Measurements from ENCODE around the gene SCNN1G. TPM values are rescaled to one million over a fixed set of nuclear protein-coding genes. Genes with fewer than 3 reads are reported as not detected.

SCNN1G gene
- total and polyA plus RNA-seq, 2 of the 13 experiments (the other 11 are each of a cell fraction or from before 2014, with no cell fraction given), result not detected

DNA sequence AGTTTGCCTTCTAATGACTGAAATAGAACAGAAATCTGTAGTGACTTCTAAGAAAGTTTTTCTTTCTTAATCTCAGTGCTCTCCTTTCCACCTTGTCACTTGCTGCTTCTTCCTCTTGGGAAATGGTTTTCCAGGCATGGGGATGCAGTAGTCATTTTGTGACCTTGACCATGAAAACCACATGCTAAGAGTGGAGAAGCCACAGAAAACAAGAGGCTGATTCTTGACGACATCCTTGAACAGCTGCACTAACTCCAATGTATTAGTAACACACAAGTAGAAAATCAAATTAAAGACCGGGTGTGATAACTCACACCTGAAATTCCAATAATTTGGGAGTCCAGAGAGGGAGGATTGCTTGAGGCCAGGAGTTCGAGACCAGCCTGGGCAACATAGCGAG, 17.8 kb upstream of the SCNN1G start:
- Histone ChIP-seq H2AFZ (ENCODE audit: low read length) (no peak overlapping the region), H3K4me1 (ENCODE audit: insufficient read depth, low read length) (no peaks in the 10 kb centered on the region), H3K4me3 (replicated peaks in 1 of 3; ENCODE audit: insufficient read depth in 1 of 3, low read depth in 2 of 3, low read length in 3 of 3) (no peak overlapping the region), H4K20me1 (ENCODE audit: insufficient read depth, low read length) (no peaks in the 10 kb centered on the region), H3K4me2 (ENCODE audit: low read depth, low read length) (no peak overlapping the region), H3K27me3 (ENCODE audit: control insufficient read depth in 1 of 2, insufficient read depth in 2 of 2, low read length in 2 of 2) (no peaks in the 10 kb centered on the region; a peak in 1 of 5 replicates), H3K9me3 (ENCODE audit: low read length) (no peaks in the 10 kb centered on the region), H3K79me2 (ENCODE audit: insufficient read depth, low read length) (no peaks in the 10 kb centered on the region), H3K27ac (ENCODE audit: extremely low read length, insufficient read depth, low read length) (no peak overlapping the region), H3K36me3 (replicated peaks in 1 of 2; ENCODE audit: control insufficient read depth in 1 of 2, insufficient read depth in 2 of 2, low read length in 2 of 2) (no peaks in the 10 kb centered on the region), H3K9ac (ENCODE audit: insufficient read depth, low read depth, low read length) (no peak overlapping the region)
- in situ Hi-C loops (cut with HindIII; ENCODE audit: extremely low pct_ligation_motif_present, low pct_unique_long_range_greater_than_20kb) (no loop called here), intact Hi-C loops (cut with micrococcal nuclease; ENCODE audit: unreplicated experiment) (no loop called here)
- DNase-seq (ENCODE audit: low spot score) (no peak), ATAC-seq (no peak), FAIRE-seq (no peak)
- ChIA-PET CTCF (ENCODE audit: low intra/inter-chr PET ratio, low total read pairs) (no interaction called here), POLR2A (no interaction called here)
- BruUV-seq (replicated peaks), result no TSS peak
- TF ChIP-seq, protein P1, sequence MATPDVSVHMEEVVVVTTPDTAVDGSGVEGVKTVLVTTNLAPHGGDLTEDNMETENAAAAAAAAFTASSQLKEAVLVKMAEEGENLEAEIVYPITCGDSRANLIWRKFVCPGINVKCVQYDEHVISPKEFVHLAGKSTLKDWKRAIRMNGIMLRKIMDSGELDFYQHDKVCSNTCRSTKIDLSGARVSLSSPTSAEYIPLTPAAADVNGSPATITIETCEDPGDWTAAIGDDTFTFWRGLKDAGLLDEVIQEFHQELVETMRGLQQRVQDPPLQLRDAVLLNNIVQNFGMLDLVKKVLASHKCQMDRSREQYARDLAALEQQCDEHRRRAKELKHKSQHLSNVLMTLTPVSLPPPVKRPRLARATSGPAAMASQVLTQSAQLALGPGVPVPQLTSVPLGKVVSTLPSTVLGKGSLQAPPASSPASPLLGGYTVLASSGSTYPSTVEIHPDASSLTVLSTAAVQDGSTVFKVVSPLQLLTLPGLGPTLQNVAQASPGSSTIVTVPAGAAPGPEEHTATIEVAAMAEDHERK (CRISPR knock-in tag; IDR thresholded peaks at IDR 0.05; ENCODE audit: low read depth), result no peak
- TF ChIP-seq HIC2 (CRISPR knock-in tag; IDR thresholded peaks at IDR 0.05; ENCODE audit: low read depth), result no peak
- WGBS (ENCODE audit: low lambda C conversion rate), result 39% methylated on average over 4 of the region's 4 CpGs

- DNase-seq (ENCODE audit: low spot score) (no peak), ATAC-seq (no peak), FAIRE-seq (no peak)
- Histone ChIP-seq H3K4me1 (ENCODE audit: insufficient read depth, low read length) (no peaks in the 10 kb centered on the region), H3K36me3 (replicated peaks in 1 of 2; ENCODE audit: control insufficient read depth in 1 of 2, insufficient read depth in 2 of 2, low read length in 2 of 2) (no peaks in the 10 kb centered on the region), H3K79me2 (ENCODE audit: insufficient read depth, low read length) (no peaks in the 10 kb centered on the region), H2AFZ (ENCODE audit: low read length) (no peak overlapping the region), H3K9ac (ENCODE audit: insufficient read depth, low read depth, low read length) (no peak overlapping the region), H3K27me3 (ENCODE audit: control insufficient read depth in 1 of 2, insufficient read depth in 2 of 2, low read length in 2 of 2) (peaks cover 0 to 10% of the 10 kb centered on the region in 2 experiments; a peak in 3 of 5 replicates), H3K9me3 (ENCODE audit: low read length) (no peaks in the 10 kb centered on the region), H3K4me2 (ENCODE audit: low read depth, low read length) (no peak overlapping the region), H3K27ac (ENCODE audit: extremely low read length, insufficient read depth, low read length) (no peak overlapping the region), H4K20me1 (ENCODE audit: insufficient read depth, low read length) (no peaks in the 10 kb centered on the region), H3K4me3 (replicated peaks in 1 of 3; ENCODE audit: insufficient read depth in 1 of 3, low read depth in 2 of 3, low read length in 3 of 3) (no peak overlapping the region)
- ChIA-PET POLR2A (no interaction called here), CTCF (ENCODE audit: low intra/inter-chr PET ratio, low total read pairs) (no interaction called here)
- BruUV-seq (replicated peaks), result no TSS peak
- in situ Hi-C loops (cut with HindIII; ENCODE audit: extremely low pct_ligation_motif_present, low pct_unique_long_range_greater_than_20kb), result no loop called here
- intact Hi-C loops (cut with micrococcal nuclease; ENCODE audit: unreplicated experiment), result no loop called here
- 29% methylated on average over 7 of the region's 7 CpGs for WGBS (ENCODE audit: low lambda C conversion rate)
- no peak for TF ChIP-seq ZNF530 (CRISPR knock-in tag; IDR thresholded peaks at IDR 0.05; ENCODE audit: low read depth)
- no peak for TF ChIP-seq ZMYM3 (CRISPR knock-in tag; IDR thresholded peaks at IDR 0.05)
- no peak for TF ChIP-seq CCAR2 (optimal IDR thresholded peaks at IDR 0.05; ENCODE audit: low read depth, low read length)
- no peak for TF ChIP-seq POLR2AphosphoS5 (IDR thresholded peaks at IDR 0.05; ENCODE audit: low read depth, low read length)
- TF ChIP-seq, protein P2, sequence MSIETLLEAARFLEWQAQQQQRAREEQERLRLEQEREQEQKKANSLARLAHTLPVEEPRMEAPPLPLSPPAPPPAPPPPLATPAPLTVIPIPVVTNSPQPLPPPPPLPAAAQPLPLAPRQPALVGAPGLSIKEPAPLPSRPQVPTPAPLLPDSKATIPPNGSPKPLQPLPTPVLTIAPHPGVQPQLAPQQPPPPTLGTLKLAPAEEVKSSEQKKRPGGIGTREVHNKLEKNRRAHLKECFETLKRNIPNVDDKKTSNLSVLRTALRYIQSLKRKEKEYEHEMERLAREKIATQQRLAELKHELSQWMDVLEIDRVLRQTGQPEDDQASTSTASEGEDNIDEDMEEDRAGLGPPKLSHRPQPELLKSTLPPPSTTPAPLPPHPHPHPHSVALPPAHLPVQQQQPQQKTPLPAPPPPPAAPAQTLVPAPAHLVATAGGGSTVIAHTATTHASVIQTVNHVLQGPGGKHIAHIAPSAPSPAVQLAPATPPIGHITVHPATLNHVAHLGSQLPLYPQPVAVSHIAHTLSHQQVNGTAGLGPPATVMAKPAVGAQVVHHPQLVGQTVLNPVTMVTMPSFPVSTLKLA (IDR thresholded peaks at IDR 0.05), result no peak
- TF ChIP-seq ATRX (CRISPR knock-in tag; IDR thresholded peaks at IDR 0.05; ENCODE audit: borderline replicate concordance), result no peak
- no peak for TF ChIP-seq ARNTL (CRISPR knock-in tag; IDR thresholded peaks at IDR 0.05)
- TF ChIP-seq SIX1 (CRISPR knock-in tag; IDR thresholded peaks at IDR 0.05; ENCODE audit: borderline replicate concordance), result no peak
- TF ChIP-seq PAWR (CRISPR knock-in tag; IDR thresholded peaks at IDR 0.05; ENCODE audit: borderline replicate concordance), result no peak
- TF ChIP-seq EED (CRISPR knock-in tag; IDR thresholded peaks at IDR 0.05), result no peak
- no peak for TF ChIP-seq HNRNPK (IDR thresholded peaks at IDR 0.05; ENCODE audit: low read depth, low read length, poor library complexity, severe bottlenecking)
- TF ChIP-seq ZNF354B (CRISPR knock-in tag; IDR thresholded peaks at IDR 0.05), result no peak
- TF ChIP-seq THAP11 (CRISPR knock-in tag; IDR thresholded peaks at IDR 0.05), result no peak
- no peak for TF ChIP-seq ZFP36L2 (CRISPR knock-in tag; IDR thresholded peaks at IDR 0.05)
Measured at GRCh38 chr16:23172583-23172982, 10.0 kb upstream of the SCNN1G start.

Data from HepG2 (cell line).